ENCODE data around the gene RFT1. TPM values are rescaled to one million over a fixed set of nuclear protein-coding genes. Genes with fewer than 3 reads are reported as not detected.

Gene RFT1
- total RNA-seq, 2 experiments from 2014 or later: 8.5 to 10.2 TPM

GRCh38 chr3:53154881-53155285, 24.6 kb upstream of the RFT1 start:
- Histone ChIP-seq H3K9me3 (ENCODE audit: control insufficient read depth in 1 of 2, insufficient read depth in 1 of 2, low read length in 2 of 2) (peaks cover 0 to 3% of the 10 kb centered on the region in 2 experiments), H3K27me3 (ENCODE audit: control insufficient read depth in 1 of 2, insufficient read depth in 2 of 2, low read length in 2 of 2) (peaks cover 26 to 34% of the 10 kb centered on the region in 2 experiments), H3K4me3 (ENCODE audit: low read length) (no peak overlapping the region), H3K36me3 (ENCODE audit: insufficient read depth, low read length) (no peaks in the 10 kb centered on the region), H3K27ac (ENCODE audit: low read depth in 1 of 2, low read length in 2 of 2) (no peak overlapping the region), H3K4me1 (ENCODE audit: insufficient read depth, low read length) (peaks cover 6% of the 10 kb centered on the region)
- DNase-seq (no peak), ATAC-seq (ENCODE audit: poor library complexity) (no peak)
- H3K4me1 Mint-ChIP-seq (ENCODE audit: low read depth): no peaks in the 10 kb centered on the region
- H3K27me3 Mint-ChIP-seq: peaks cover 28% of the 10 kb centered on the region
- intact Hi-C loops (cut with DNase I, micrococcal nuclease): no loop called here
- H3K9me3 Mint-ChIP-seq: no peaks in the 10 kb centered on the region
- H3K27ac Mint-ChIP-seq: no peak overlapping the region
- POLR2A ChIA-PET: no interaction called here
- H3K36me3 Mint-ChIP-seq (ENCODE audit: low read depth): no peaks in the 10 kb centered on the region
- TF ChIP-seq CTCF (IDR thresholded peaks at IDR 0.05): no peak
- CTCF ChIA-PET: no interaction called here
- H3K4me3 Mint-ChIP-seq: no peak overlapping the region

- H3K4me1 ChIP-seq (ENCODE audit: insufficient read depth, low read length): peaks cover 3% of the 10 kb centered on the region
- POLR2A ChIA-PET: no interaction called here
- intact Hi-C loops (cut with DNase I, micrococcal nuclease): no loop called here
Observed at GRCh38 chr3:53153980-53154379, 23.7 kb upstream of the RFT1 start.

GRCh38 chr3:53153264-53153823, 23.1 kb upstream of the RFT1 start:
- POLR2A ChIA-PET: no interaction called here
- CTCF ChIA-PET: no interaction called here
- Histone ChIP-seq H3K9me3 (ENCODE audit: control insufficient read depth in 1 of 2, insufficient read depth in 1 of 2, low read length in 2 of 2) (peaks cover 0 to 3% of the 10 kb centered on the region in 2 experiments), H3K27ac (ENCODE audit: low read depth in 1 of 2, low read length in 2 of 2) (no peak overlapping the region), H3K27me3 (ENCODE audit: control insufficient read depth in 1 of 2, insufficient read depth in 2 of 2, low read length in 2 of 2) (peaks cover 26 to 34% of the 10 kb centered on the region in 2 experiments), H3K4me3 (ENCODE audit: low read length) (no peak overlapping the region), H3K36me3 (ENCODE audit: insufficient read depth, low read length) (no peaks in the 10 kb centered on the region), H3K4me1 (ENCODE audit: insufficient read depth, low read length) (peaks cover 3% of the 10 kb centered on the region)
- ATAC-seq (ENCODE audit: poor library complexity): no peak
- peaks cover 28% of the 10 kb centered on the region for H3K27me3 Mint-ChIP-seq
- no peaks in the 10 kb centered on the region for H3K36me3 Mint-ChIP-seq (ENCODE audit: low read depth)
- H3K9me3 Mint-ChIP-seq: no peaks in the 10 kb centered on the region
- no peaks in the 10 kb centered on the region for H3K4me1 Mint-ChIP-seq (ENCODE audit: low read depth)
- intact Hi-C loops (cut with DNase I, micrococcal nuclease): no loop called here
- TF ChIP-seq CTCF (IDR thresholded peaks at IDR 0.05): no peak
- no peak for DNase-seq
- no peak overlapping the region for H3K4me3 Mint-ChIP-seq
- H3K27ac Mint-ChIP-seq: no peak overlapping the region

More at GRCh38 chr3:53153980-53154379, 23.7 kb upstream of the RFT1 start:
- Mint-ChIP-seq H3K9me3 (no peaks in the 10 kb centered on the region), H3K27me3 (peaks cover 28% of the 10 kb centered on the region), H3K4me1 (ENCODE audit: low read depth) (no peaks in the 10 kb centered on the region), H3K4me3 (no peak overlapping the region), H3K36me3 (ENCODE audit: low read depth) (no peaks in the 10 kb centered on the region), H3K27ac (no peak overlapping the region)
- no peak overlapping the region for H3K4me3 ChIP-seq (ENCODE audit: low read length)
- no peak for TF ChIP-seq CTCF (IDR thresholded peaks at IDR 0.05)
- peaks cover 26 to 34% of the 10 kb centered on the region in 2 experiments for H3K27me3 ChIP-seq (ENCODE audit: control insufficient read depth in 1 of 2, insufficient read depth in 2 of 2, low read length in 2 of 2)
- DNase-seq (no peak), ATAC-seq (ENCODE audit: poor library complexity) (no peak)
- H3K9me3 ChIP-seq (ENCODE audit: control insufficient read depth in 1 of 2, insufficient read depth in 1 of 2, low read length in 2 of 2): peaks cover 0 to 3% of the 10 kb centered on the region in 2 experiments
- CTCF ChIA-PET: no interaction called here
- no peaks in the 10 kb centered on the region for H3K36me3 ChIP-seq (ENCODE audit: insufficient read depth, low read length)
- H3K27ac ChIP-seq (ENCODE audit: low read depth in 1 of 2, low read length in 2 of 2): no peak overlapping the region
